Effector CD8-positive, alpha-beta T cell (primary cell): ENCODE measurements around the gene UBD.

Experiments
- DNase-seq: peaks from one replicate; lab custom pipeline; 2025; lab: John Stamatoyannopoulos, UW

The UBD gene

DNA sequence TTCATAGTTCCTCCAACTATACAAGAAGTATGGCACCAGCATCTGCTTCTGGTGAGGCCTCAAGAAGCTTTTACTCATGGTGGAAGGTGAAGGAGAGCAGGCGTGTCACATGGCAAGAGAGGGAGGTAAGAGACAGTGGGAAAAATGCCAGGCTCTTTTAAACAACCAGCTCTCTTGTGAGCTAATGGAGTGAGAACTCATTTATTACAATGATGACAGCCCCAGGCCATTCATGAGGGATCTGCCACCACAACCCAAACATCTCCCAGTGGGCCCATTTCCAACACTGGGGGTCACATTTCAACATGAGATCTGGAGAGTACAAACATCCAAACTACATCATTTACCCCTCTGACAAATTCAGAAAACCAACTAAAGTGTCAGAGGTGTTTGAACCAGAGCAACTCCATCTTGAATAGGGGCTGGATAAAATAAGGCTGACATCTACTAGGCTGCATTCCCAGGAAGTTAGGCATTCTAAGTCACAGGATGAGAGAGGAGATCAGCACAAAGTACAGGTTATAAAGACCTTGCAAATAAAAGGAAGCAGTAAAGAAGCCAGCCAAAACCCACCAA, 2.2 kb upstream of the UBD start:
- no peak for DNase-seq

DNA sequence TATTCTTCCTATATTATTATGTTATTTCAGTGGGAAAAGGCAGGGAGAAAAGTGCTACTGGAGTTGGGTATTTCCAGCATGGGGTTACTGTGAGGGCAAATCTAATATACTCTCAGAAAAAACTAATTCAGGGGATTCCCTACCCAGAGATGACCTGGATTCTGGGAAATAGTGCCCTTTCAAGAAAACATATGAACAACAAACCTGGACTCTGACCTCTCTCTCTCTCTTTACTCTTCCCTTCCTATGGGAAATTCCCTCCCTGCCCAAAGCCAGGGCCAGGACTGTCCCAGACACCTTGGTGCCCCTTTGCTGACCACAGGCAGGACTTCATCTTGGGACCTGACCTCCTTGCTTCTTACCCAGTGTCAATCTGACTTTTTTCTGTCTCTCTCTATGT, 1.6 kb upstream of the UBD start:
- no peak for DNase-seq

DNA sequence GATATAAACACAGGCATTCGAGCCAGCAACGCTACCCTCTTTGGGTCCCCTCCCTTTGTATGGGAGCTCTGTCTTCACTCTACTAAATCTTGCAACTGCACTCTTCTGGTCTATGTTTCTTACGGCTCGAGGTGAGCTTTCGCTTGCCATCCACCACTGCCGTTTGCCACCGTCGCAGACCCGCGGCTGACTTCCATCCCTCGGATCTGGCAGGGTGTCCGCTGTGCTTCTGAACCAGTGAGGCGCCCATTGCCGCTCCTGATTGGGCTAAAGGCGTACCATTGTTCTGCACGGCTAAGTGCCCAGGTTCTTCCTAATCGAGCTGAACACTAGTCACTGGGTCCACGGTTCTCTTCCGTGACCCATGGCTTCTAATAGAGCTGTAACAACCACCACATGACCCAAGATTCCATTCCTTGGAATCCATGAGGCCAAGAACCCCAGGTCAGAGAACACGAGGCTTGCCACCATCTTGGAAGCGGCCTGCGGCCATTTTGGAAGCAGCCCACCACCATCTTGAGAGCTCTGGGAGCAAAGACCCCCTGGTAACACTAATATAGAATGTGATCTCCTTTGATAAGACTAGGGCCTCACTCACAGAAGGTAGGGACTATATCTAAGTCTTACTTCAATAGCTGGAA, 973 bp downstream of the UBD start:
- no peak for DNase-seq

DNA sequence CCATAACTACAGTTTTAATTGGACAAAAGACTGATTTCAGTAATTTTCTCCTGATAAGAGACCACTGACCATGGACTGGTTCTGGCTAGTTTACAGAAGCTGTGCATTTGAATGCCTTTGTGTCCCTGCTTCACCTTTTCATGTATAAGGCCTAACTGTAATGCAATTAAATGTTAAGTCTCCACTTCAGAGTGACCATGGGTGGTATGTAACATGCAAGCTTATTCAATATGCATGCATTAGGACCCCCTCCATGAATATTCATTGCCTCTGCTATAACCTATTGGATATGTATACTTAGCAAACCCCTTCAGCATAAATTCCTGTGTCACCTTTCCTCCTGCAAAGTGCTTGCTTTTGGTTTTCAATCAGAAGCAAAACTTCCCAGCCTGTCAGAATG, 2.2 kb downstream of the UBD start:
- no peak for DNase-seq

DNA sequence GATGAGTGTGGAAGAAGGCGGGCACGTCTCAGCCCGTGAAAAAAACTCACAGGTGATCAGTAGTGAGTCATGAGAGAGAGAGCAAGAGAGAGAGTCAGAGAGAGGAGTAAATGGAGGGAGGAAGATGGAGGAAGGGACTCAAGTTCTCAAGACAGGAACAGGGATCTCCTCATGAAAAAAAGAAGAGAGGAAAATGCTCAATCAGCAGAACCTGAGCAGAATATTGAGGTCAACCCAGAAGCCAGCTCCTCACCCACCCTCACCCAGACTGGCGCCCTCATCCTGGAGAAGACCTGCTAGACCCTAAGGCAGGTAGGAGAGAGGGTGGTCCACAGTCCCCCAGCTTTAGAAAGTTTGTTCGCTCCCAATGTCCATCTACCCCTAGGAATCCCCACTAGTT, 4.8 kb downstream of the UBD start:
- no peak for DNase-seq

DNA sequence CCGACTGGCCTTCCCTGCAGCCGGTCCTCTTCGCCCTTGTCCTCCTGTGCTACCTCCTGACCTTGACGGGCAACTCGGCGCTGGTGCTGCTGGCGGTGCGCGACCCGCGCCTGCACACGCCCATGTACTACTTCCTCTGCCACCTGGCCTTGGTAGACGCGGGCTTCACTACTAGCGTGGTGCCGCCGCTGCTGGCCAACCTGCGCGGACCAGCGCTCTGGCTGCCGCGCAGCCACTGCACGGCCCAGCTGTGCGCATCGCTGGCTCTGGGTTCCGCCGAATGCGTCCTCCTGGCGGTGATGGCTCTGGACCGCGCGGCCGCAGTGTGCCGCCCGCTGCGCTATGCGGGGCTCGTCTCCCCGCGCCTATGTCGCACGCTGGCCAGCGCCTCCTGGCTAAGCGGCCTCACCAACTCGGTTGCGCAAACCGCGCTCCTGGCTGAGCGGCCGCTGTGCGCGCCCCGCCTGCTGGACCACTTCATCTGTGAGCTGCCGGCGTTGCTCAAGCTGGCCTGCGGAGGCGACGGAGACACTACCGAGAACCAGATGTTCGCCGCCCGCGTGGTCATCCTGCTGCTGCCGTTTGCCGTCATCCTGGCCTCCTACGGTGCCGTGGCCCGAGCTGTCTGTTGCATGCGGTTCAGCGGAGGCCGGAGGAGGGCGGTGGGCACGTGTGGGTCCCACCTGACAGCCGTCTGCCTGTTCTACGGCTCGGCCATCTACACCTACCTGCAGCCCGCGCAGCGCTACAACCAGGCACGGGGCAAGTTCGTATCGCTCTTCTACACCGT, 6.1 kb downstream of the UBD start:
- DNase-seq, result no peak

DNA sequence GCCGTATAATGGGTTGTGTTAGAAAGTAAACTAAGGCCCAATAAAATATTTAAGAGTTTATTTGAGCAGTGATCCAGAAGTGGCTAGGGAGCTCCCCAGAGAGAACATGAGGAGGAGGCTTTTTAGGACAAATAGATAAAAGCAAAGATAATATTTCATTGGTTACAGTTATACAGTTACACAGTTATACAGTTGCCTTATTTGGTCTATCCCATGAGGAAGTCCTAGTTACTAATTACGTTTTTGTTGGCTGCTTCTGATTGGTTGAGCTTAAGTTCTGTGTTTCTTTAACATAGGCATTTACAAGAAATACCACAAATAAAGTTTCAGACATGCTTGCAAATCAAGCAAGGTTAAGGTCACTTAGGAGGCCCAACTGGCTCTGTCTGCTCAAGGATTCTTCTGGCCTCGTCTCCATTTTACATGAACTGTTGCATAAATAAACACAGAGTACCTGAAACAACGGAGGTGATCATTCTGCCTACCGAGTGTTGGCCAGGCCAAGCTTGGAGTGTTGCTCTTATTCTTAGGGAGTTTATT, 7.0 kb downstream of the UBD start:
- DNase-seq, result no peak

DNA sequence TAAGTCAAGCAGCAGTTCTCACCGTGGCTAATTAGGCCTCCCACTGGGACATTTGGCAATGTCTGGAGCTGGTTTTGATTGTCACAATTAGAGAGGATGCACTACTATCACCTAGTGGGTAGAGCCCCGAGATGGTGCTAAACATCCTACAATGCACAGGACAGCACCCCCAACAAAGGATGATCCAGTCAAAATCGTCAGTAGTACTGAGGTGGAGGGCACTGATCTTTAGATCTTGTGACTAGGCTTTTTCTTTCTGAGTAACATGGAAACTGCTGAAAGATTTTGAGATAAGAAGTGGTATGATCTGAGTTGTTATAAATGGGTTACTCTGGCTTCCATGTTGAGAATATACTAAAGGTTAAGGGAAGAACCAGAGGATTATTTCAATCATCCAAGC, 12.0 kb downstream of the UBD start:
- DNase-seq, result no peak

DNA sequence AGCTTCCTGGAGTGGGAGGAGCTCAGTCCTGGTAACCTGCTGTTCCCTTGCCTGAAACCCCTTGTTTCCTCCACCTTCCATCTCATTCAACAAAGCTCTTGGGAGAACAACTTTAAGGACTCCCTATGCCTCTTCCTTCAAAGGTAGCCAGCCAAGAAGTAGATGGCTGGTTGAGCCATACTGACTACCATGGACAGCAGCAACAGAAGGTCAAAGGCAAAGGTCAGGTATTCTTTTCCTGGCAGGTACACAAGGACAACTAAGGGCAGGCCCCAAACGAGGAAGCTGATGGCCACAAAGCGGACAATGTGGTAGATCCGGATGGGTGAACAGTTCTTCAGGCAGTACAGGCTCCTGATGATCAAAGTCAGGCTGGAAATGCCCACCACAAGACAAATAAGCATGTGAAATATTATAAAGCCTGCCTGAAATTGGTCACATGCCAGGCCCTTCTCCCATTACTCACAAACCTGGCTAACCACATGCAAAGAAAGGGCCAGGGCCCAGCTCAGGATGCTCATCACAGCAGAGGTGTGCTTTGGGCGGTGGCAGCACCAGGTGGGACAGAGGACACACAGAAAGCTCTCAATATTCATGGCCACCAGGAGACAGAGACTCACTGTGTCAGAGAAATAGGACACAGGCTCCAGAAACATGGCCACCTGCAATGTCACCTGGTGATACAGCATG, 21.7 kb downstream of the UBD start:
- no peak for DNase-seq

DNA sequence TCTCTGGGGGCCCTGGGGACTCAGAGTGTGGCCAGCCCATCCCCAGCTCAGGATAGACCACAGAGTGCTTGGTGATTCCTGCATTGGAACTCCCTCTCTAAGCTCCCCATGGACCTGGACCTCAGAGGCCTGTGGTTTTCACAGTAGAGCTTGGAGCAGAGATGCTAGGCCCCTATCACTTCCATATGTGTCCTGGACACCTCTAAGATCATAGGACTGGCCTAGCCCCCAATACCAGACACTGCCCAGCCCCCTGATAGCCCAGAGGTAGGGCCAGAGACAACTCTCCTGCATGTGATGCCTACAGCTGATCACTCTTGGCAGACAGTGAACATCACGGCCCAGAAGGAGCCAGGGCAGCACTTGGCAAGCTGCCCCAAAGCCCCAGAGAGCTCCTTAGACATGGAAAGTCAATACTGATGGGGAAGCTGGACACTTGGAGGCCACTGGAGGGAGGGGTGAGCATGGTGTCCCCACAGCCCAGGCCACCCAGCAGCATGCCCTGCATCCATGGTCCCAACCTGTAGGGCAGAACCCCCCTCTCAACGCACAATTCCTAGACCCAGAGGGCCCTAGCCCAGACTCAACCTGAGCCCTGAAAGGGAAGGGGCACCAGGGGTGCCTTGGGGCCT, 27.1 kb downstream of the UBD start:
- no peak for DNase-seq

DNA sequence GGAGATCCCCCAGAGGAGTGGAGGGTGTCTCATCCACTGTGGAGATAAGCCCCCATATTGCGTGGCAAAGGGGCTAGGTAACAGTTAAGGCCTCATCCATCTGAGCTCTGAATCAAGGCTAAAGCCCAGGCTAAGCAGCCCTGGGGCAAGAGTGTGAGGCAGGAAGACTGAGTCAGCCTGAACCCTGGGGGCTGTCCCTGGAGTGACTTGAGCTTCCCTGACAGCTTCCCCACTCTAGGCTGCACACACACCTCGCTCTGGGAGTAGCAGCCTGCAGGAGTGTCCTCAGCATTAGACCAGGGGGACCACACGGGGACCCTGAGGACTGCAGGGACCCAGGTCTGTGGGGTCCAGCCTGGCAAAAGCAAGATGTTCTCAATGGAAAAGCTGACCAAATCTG, 27.9 kb downstream of the UBD start:
- no peak for DNase-seq

DNA sequence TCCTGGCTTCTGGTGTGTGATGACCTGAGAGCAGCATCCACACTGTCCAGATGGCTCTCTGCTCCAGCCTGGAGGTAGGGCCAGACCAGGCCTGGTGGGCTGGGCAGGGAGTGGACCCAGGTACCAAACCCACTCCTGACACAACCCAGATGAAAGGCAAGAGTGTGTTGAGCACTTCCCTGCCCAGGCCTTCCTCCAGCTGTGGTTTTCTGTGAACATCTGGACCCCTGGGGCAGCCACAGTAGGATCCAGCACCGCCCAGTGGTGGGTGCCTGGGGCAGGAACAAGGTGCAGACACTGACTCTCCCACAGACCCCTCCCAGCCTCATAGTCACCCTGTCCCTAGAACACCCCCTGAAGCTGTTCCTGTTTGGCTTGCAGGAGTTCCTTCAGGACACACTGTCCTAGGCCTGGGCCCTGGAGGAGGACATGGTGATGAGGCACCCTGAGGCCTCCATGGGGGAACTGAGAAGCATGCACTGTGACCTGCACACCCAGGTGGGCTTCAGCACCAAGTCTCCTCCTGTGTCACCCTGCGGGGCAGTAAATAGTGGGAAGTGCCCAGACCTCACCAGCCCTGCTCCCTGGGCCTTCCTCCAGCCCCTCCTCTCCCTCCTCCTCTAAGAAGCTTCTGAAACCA, 28.7 kb downstream of the UBD start:
- DNase-seq, result no peak

DNA sequence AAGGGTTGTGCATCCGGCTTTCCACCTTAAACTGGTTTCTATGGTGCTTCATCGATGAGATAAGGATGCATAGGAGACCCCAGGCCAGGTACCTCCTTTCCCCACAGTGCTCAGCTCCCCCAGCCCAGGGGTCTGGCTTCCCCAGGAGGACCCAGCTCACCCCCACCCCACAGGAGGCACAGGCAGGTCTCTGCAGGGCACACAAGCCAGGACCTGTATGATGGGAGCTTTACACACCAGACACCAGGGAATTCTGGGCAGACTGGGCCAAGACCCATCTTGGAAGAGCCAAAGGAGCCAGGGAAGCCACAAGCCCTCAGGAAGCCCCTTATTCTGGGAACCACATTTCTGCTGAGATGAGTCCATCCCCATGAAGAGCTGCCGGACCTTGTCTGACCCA, 29.6 kb downstream of the UBD start:
- no peak for DNase-seq

DNA sequence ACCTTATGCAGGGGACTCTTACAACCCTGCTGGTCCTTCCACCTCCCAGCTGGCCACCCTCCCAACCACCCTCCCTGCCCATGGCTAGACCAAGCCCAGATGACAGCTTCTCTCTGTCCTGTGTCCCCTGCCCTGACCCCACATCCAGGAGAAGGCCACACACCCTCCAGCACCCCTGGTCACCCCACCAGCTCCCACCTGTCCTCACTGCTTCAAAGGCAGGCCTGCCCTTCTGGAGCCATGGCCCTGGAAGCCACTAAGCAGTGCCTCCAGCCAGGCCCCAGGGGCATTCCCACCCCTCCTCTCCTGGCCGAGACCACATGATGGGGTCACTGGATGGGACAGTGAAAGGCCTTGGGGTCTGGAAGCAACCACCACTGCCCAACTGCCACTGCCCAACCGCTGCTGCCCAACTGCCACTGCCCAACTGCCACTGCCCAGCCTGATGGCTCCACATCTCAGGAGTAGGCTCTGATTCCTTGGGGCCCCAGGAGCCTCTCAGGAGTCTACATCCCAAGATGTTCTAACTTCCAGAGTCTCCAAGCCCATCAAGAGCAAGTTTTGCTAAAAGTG, 30.5 kb downstream of the UBD start:
- no peak for DNase-seq

DNA sequence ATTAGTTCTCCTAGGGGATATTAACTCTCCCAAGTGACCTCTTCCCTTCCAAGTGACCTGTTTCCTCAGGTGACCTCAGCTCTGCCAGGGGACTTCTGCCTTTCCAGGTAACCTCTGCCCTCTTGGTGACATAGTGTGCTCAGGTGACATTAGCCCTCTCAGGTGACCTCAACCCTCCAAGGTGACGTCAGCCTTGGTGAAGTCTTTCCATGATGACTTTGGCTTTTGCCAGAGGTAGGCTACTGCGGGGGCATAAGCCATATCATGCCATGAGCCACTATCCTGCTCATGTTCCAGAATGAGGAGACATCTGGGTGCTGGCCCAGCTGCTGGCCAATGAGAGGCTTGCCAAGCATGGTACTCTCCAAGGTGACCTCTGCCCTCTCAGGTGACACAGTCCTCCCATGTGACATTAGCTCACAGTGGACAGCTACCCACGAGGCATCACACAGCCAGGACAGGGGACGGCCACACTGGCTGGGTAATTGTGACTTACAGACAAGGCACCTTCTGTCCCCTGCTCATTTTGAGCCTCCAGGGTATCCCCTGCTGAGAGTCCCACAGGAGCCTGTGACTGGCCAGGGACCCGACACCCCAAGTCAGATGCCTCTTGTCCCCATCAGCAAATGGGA, 31.1 kb downstream of the UBD start:
- no peak for DNase-seq

DNA sequence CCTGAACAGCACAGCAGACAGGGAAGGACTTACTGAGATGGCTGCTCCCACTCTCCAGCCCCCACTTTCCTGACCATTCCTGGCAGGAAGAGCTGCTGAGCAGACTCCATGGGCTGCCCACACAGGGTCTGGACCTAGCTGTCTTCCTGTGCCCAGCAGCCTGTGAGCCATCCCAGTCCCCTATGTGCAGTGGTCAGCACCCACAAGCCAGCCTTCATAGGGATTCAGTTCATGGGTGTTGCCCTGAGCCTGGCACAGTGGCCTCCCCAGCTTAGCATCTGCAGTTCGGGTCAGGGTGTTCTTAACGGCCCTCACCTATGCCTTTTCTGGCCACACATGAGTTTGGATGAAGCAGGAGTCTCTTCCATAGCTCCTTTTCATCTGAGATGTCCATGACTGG, 32.0 kb downstream of the UBD start:
- no peak for DNase-seq

DNA sequence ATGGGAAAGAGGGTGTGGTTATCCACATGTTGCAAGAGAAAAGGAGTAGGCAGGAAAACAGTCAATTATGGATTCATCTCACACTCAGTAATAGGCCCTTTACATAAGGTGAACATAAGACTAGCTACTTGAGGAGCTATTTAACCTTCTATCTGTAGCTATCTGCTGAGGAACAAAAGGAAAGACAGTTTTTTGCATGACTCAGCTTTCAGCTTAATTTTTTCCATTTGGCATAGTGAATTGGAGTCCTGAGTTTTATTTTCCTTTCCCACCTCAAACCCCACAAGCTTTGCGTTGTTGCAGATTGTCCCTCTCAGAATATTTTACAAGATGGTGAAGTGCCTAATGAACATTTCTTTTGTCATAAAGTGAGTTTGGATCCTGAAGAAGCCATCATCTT, 32.4 kb downstream of the UBD start:
- DNase-seq, result no peak

DNA sequence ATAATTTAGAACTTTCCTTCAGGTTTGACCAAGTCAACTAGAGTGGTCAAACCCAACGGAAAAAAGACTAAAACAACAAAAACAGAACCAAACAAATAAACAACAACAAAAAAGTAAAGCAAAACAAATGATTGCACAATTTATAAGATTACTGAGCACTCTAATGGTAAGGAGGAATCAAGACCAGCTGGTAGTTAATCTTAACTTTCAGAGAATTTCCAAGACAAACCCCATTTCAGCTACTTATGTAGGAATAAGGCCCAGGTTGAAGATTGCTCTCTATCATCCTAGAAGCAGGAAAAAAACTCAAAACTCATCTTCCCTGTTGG, 34.3 kb downstream of the UBD start:
- DNase-seq, result no peak

DNA sequence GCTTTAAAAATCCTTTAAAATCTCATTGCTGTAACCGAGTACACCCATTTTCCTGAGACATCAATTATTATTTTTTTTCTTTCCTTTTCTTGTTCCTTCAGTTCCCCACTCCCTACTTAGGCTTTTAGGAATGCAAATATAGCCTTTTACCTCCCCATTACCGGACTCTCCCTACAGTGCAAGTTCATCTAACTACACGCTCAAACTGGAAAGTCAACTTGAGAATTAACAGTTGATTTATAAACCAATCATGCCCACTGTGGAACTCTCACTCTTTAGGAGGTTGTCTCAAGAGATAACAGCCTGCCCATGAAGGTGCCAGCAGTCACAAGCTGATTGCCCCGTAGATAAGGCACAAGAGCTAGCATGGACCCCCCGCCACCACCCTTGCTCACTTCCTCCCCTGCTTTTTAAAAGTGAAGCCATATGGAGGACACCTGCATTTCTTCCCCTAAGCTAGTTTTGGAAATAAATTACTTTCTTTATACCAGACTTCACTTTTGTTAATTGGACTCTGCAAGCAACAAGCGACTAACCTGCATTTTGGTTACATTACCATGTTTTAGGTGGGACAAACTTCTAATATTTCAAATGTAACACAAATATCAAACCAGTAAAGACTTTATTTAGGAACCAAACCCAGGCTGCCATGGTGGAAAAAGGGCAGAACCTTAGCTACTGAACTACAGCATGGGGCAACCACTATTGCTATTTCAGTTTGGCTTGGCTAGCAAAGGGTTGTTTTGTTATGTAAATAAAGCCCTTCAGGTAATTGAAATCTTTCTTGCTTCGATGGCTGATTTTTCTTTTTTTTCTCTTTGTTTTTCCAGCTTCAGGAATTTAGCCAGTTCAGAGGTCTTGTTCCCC, 34.9 kb downstream of the UBD start:
- no peak for DNase-seq

DNA sequence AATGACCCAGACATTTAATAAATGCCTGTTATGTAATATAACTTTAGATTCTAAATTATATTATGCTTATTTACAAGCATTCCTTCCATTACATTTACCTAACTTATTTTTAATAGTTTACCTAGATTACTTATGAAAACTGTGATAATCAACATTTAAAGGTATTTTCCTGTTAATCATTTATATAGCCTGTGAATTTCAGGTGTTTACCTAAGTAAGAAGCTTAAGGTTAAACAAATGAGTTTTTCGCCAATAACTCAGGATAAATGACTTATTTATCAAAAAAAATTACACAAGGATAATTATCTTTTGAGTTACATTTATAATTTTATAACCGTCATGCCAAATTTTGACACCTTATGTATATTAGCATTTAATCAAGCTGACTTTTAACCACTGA, 35.5 kb downstream of the UBD start:
- no peak for DNase-seq
